Measurements from ENCODE around the gene TSPAN7.
A peak's percentile ranks its signal among the peaks of the same experiment; 100 is the strongest.

Gene TSPAN7

GRCh38 chrX:38538134-38538533 is 23.2 kb upstream of the TSPAN7 start:
- no peak for DNase-seq (ENCODE audit: low read depth)
- no peak for TF ChIP-seq CTCF (IDR thresholded peaks at IDR 0.05; ENCODE audit: insufficient read depth, low read depth, low read length, missing control alignments)
- H3K4me3 ChIP-seq (ENCODE audit: low read depth, low read length), result no peak overlapping the region

GRCh38 chrX:38539748-38540147 is 21.6 kb upstream of the TSPAN7 start:
- DNase-seq (ENCODE audit: low read depth), result no peak
- TF ChIP-seq CTCF (IDR thresholded peaks at IDR 0.05; ENCODE audit: insufficient read depth, low read depth, low read length, missing control alignments), result no peak
- H3K4me3 ChIP-seq (ENCODE audit: low read depth, low read length), result no peak overlapping the region

GRCh38 chrX:38548508-38548907 is 12.8 kb upstream of the TSPAN7 start:
- no peak for DNase-seq (ENCODE audit: low read depth)
- no peak for TF ChIP-seq CTCF (IDR thresholded peaks at IDR 0.05; ENCODE audit: insufficient read depth, low read depth, low read length, missing control alignments)
- H3K4me3 ChIP-seq (ENCODE audit: low read depth, low read length), result no peak overlapping the region

GRCh38 chrX:38552721-38553120 is 8.6 kb upstream of the TSPAN7 start:
- no peak overlapping the region for H3K4me3 ChIP-seq (ENCODE audit: low read depth, low read length)
- no peak for DNase-seq (ENCODE audit: low read depth)
- TF ChIP-seq CTCF (IDR thresholded peaks at IDR 0.05; ENCODE audit: insufficient read depth, low read depth, low read length, missing control alignments), result no peak

- DNase-seq (ENCODE audit: low read depth), result no peak
These were observed 2.7 kb upstream of the TSPAN7 start for GRCh38 chrX:38558686-38559085.

GRCh38 chrX:38560776-38561125 is 591 bp upstream of the TSPAN7 start:
- peak; percentile 0 for DNase-seq (ENCODE audit: low read depth)
- TF ChIP-seq CTCF (IDR thresholded peaks at IDR 0.05; ENCODE audit: insufficient read depth, low read depth, low read length, missing control alignments), result no peak
- H3K4me3 ChIP-seq (ENCODE audit: low read depth, low read length), result peak overlapping the region; percentile 55

More at GRCh38 chrX:38558686-38559085, 2.7 kb upstream of the TSPAN7 start:
- H3K4me3 ChIP-seq (ENCODE audit: low read depth, low read length), result no peak overlapping the region
- no peak for TF ChIP-seq CTCF (IDR thresholded peaks at IDR 0.05; ENCODE audit: insufficient read depth, low read depth, low read length, missing control alignments)

- TF ChIP-seq CTCF (IDR thresholded peaks at IDR 0.05; ENCODE audit: insufficient read depth, low read depth, low read length, missing control alignments), result no peak
- DNase-seq (ENCODE audit: low read depth), result no peak
- H3K4me3 ChIP-seq (ENCODE audit: low read depth, low read length), result peak overlapping the region; percentile 44; the same call in 1 of the 2 replicates
These were observed 793 bp downstream of the TSPAN7 start for GRCh38 chrX:38561951-38562719.

Measured in GM12865 (cell line).